Left ventricle myocardium superior (tissue), 1 donor: Measurements from ENCODE around the gene BIN1. TPM values are rescaled to one million over a fixed set of nuclear protein-coding genes. Genes with fewer than 3 reads are reported as not detected.

Experiments
- ATAC-seq: fragments of 200-7000 bp; cut with Tn5 transposase; one replicate; pipeline ENCODE4 v1.9.1; 2020; ENCODE audit warnings: mild to moderate bottlenecking, moderate library complexity
- DNase-seq: peaks from one replicate; pipeline ENCODE4 v3.0.0-alpha.2; 2020
- intact Hi-C: fragments of 100-400 bp; cut with micrococcal nuclease; formaldehyde crosslinking; loops from one replicate; pipeline ENCODE4 v1.11.0; 2022
- total RNA-seq: library from RNA; stranded (reverse); fragmentation: NEBNext Ultra II Directional; extraction: Animal tissue kit (Norgen Biotek cat#: 25700); gene quantifications from one replicate; pipeline ENCODE4 v1.2.1, GENCODE V29; 2021
- donor health status: DM: no; HTN: yes; CAD: no; lungs with severe emphysema.

BIN1 gene
- total RNA-seq, 1 donor from 2014 or later = 15.0 TPM

DNA sequence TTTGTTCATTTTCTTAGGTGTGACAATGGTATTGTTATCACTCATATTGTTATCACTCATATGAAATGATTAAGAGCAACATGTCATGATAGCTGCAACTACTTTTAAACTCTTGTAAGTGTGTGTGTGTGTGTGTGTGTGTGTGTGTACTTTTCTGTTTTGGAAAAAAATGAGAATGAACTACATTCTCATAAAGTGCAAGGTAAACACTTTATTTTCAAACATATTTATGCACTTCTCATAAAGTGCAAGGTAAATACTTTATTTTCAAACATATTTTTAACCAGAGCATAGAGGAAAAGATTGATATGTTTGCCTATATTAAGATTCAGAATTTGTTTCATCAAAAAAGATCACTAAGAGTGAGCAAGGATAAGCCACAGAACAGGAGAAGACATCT is 108.5 kb downstream of the BIN1 start:
- intact Hi-C loops = no loop called here
- ATAC-seq (no peak), DNase-seq (no peak)

Other genes starting within 250 kb of the BIN1 start
- gene TEX51, start 208.3 kb downstream of the BIN1 start, total RNA-seq = not detected
- 0.10 TPM for gene CYP27C1, start 113.1 kb upstream of the BIN1 start, total RNA-seq
- 23.8 TPM for gene ERCC3, start 187.0 kb upstream of the BIN1 start, total RNA-seq